ENCODE data around the gene HBEGF. TPM values are rescaled to one million over a fixed set of nuclear protein-coding genes. Genes with fewer than 3 reads are reported as not detected.

HBEGF gene
- total and polyA plus RNA-seq, 2 experiments from 2014 or later: 2.2 to 2.9 TPM

DNA sequence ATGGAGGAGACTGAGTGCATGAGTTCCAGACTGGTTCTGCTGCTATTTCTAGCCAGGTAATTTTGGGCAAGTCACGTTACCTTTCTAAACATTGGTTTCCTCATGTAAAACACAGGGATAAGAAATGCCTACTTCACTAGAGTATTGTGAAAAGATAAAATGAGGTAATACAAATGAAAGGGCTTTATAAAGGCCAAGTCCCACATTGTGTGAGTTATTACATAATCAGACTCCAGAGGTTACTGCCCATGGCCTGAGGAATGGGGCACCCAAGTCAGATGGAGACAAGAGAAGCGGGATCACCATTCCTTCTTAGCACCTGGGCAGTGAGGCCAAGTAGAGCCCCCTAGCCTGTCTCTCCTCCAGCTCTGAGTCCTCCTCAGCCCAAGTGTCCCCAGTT is 7.5 kb downstream of the HBEGF start:
- no peaks in the 10 kb centered on the region for H3F3A ChIP-seq (replicated peaks; ENCODE audit: low read depth)
- peaks cover 3% of the 10 kb centered on the region; the same call in 2 of the 3 replicates for H3K36me3 Mint-ChIP-seq (ENCODE audit: low read depth)
- no peak overlapping the region for H3K27ac Mint-ChIP-seq
- DNase-seq (ENCODE audit: low spot score) (no peak), ATAC-seq (no peak)
- H2AFZ ChIP-seq: no peak overlapping the region
- H3K79me2 ChIP-seq (replicated peaks; ENCODE audit: insufficient read depth): no peaks in the 10 kb centered on the region
- H3K4me1 Mint-ChIP-seq: no peaks in the 10 kb centered on the region
- H4K20me1 ChIP-seq (replicated peaks; ENCODE audit: insufficient read depth): no peaks in the 10 kb centered on the region
- TF ChIP-seq, protein P1, sequence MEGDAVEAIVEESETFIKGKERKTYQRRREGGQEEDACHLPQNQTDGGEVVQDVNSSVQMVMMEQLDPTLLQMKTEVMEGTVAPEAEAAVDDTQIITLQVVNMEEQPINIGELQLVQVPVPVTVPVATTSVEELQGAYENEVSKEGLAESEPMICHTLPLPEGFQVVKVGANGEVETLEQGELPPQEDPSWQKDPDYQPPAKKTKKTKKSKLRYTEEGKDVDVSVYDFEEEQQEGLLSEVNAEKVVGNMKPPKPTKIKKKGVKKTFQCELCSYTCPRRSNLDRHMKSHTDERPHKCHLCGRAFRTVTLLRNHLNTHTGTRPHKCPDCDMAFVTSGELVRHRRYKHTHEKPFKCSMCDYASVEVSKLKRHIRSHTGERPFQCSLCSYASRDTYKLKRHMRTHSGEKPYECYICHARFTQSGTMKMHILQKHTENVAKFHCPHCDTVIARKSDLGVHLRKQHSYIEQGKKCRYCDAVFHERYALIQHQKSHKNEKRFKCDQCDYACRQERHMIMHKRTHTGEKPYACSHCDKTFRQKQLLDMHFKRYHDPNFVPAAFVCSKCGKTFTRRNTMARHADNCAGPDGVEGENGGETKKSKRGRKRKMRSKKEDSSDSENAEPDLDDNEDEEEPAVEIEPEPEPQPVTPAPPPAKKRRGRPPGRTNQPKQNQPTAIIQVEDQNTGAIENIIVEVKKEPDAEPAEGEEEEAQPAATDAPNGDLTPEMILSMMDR (conservative IDR thresholded peaks at IDR 0.05; ENCODE audit: low read depth in 2 of 2): no peak
- TF ChIP-seq POLR2AphosphoS5 (IDR thresholded peaks at IDR 0.05; ENCODE audit: low read depth) (no peak), ZNF331 (CRISPR knock-in tag; IDR thresholded peaks at IDR 0.05; ENCODE audit: low read depth) (no peak), ZNF462 (CRISPR knock-in tag; IDR thresholded peaks at IDR 0.05) (no peak), ETS1 (IDR thresholded peaks at IDR 0.05) (no peak), ZNF114 (CRISPR knock-in tag; IDR thresholded peaks at IDR 0.05) (no peak), EZH2 (IDR thresholded peaks at IDR 0.05; ENCODE audit: low read depth, unreplicated experiment) (no peak), STAT1 (IDR thresholded peaks at IDR 0.05; ENCODE audit: unreplicated experiment) (no peak), CREB1 (CRISPR knock-in tag; IDR thresholded peaks at IDR 0.05; ENCODE audit: low read depth) (no peak), NANOG (IDR thresholded peaks at IDR 0.05; ENCODE audit: borderline replicate concordance) (no peak), EZH2phosphoT487 (IDR thresholded peaks at IDR 0.05; ENCODE audit: unreplicated experiment) (no peak), JUNB (IDR thresholded peaks at IDR 0.05; ENCODE audit: unreplicated experiment) (no peak)
- TF ChIP-seq, protein P2, sequence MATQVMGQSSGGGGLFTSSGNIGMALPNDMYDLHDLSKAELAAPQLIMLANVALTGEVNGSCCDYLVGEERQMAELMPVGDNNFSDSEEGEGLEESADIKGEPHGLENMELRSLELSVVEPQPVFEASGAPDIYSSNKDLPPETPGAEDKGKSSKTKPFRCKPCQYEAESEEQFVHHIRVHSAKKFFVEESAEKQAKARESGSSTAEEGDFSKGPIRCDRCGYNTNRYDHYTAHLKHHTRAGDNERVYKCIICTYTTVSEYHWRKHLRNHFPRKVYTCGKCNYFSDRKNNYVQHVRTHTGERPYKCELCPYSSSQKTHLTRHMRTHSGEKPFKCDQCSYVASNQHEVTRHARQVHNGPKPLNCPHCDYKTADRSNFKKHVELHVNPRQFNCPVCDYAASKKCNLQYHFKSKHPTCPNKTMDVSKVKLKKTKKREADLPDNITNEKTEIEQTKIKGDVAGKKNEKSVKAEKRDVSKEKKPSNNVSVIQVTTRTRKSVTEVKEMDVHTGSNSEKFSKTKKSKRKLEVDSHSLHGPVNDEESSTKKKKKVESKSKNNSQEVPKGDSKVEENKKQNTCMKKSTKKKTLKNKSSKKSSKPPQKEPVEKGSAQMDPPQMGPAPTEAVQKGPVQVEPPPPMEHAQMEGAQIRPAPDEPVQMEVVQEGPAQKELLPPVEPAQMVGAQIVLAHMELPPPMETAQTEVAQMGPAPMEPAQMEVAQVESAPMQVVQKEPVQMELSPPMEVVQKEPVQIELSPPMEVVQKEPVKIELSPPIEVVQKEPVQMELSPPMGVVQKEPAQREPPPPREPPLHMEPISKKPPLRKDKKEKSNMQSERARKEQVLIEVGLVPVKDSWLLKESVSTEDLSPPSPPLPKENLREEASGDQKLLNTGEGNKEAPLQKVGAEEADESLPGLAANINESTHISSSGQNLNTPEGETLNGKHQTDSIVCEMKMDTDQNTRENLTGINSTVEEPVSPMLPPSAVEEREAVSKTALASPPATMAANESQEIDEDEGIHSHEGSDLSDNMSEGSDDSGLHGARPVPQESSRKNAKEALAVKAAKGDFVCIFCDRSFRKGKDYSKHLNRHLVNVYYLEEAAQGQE (IDR thresholded peaks at IDR 0.05; ENCODE audit: unreplicated experiment): no peak
- no peaks in the 10 kb centered on the region; the same call in 2 of the 3 replicates for H3K9me3 Mint-ChIP-seq
- no peaks in the 10 kb centered on the region for H3K4me1 ChIP-seq (ENCODE audit: insufficient read depth)
- H3K4me2 ChIP-seq: no peak overlapping the region
- H3K4me3 ChIP-seq: no peak overlapping the region
- H3K27me3 Mint-ChIP-seq (ENCODE audit: insufficient read depth, low read depth, poor library complexity): no peaks in the 10 kb centered on the region
- H3K4me3 Mint-ChIP-seq: no peak overlapping the region
- H3K9me2 ChIP-seq (ENCODE audit: insufficient read depth): no peaks in the 10 kb centered on the region
- H3K27ac ChIP-seq (ENCODE audit: low read depth): no peak overlapping the region
- H3K36me3 ChIP-seq (ENCODE audit: insufficient read depth): no peaks in the 10 kb centered on the region
- no peaks in the 10 kb centered on the region for H3K27me3 ChIP-seq (ENCODE audit: insufficient read depth)

Measured in GM23338 (cell line).